Sigmoid colon (tissue), 7 donors: Measurements from ENCODE around the gene LPAR3. TPM values are rescaled to one million over a fixed set of nuclear protein-coding genes. Genes with fewer than 3 reads are reported as not detected.

Source experiments
- DNase-seq: peaks from one replicate; pipeline ENCODE4 v3.0.0-alpha.2; 2019
- H3K27ac ChIP-seq, 4 donors: fragments of 200-600 bp; sonication (generic); one replicate each; pipeline ENCODE4 v1.5.1; 2016 to 2019; ENCODE audit warnings: mild to moderate bottlenecking in 1 of 4
- H3K27me3 ChIP-seq, 3 donors: fragments of 200-600 bp; sonication (generic); one replicate each; pipeline ENCODE4 v1.5.1; 2019; ENCODE audit warnings: mild to moderate bottlenecking in 1 of 3
- H3K36me3 ChIP-seq, 4 donors: fragments of 200-600 bp; sonication (generic); one replicate each; pipeline ENCODE4 v1.5.1; 2016 to 2019
- H3K4me1 ChIP-seq, 4 donors: fragments of 200-600 bp; sonication (generic); one replicate each; pipeline ENCODE4 v1.5.1; 2017 to 2019
- H3K4me3 ChIP-seq, 4 donors: fragments of 200-600 bp; sonication (generic); one replicate each; pipeline ENCODE4 v1.5.1; 2017 to 2019; ENCODE audit warnings: mild to moderate bottlenecking in 2 of 4, moderate library complexity in 1 of 4
- H3K9me3 ChIP-seq, 4 donors: fragments of 200-600 bp in 3 of 4; sonication (generic) in 3 of 4; one replicate each; pipeline versions ENCODE4 v1.5.1 to v1.6.1; 2013 to 2019
- EP300 ChIP-seq, 4 donors: sonication (generic); formaldehyde crosslinking; IDR thresholded peaks; one replicate each; pipeline ENCODE4 v1.6.1; 2017; ENCODE audit warnings: antibody characterized with exemption in 4 of 4
- POLR2A ChIP-seq, 2 donors: fragments of 450-650 bp; IDR thresholded peaks; one replicate each; pipeline ENCODE4 v1.6.1; 2016; ENCODE audit warnings: antibody characterized with exemption in 2 of 2, mild to moderate bottlenecking in 2 of 2, moderate library complexity in 2 of 2
- POLR2AphosphoS5 ChIP-seq, 4 donors: sonication (generic); formaldehyde crosslinking; IDR thresholded peaks; one replicate each; pipeline ENCODE4 v1.6.1; 2017; ENCODE audit warnings: antibody characterized with exemption in 4 of 4
- WGBS, 2 donors: extraction: QIAGEN DNeasy Blood & Tissue Kit; methylation state at CpG; one replicate each; pipeline ENCODE4 v1.1.7; 2013; 5-methylcytosine and 5-hydroxymethylcytosine counted together
- intact Hi-C: fragments of 100-400 bp; cut with DNase I; formaldehyde crosslinking; loops from one replicate; pipeline ENCODE4 v1.15.1; 2023
- polyA plus RNA-seq, 3 donors: library from polyadenylated mRNA; stranded (reverse); fragments of 200-250 nt; gene quantifications; one replicate each; pipeline ENCODE4 v1.2.3, GENCODE V29; 2013
- total RNA-seq, 4 donors: library from RNA; depleted of rRNA; stranded (reverse); fragments of >200 nt; gene quantifications; one replicate each; pipeline ENCODE4 v1.1.0, GENCODE V29; 2016
- TF ChIP-seq, protein P1 (sequence below), 4 experiments: fragments of 450-650 bp in 3 of 4; fragments of 200-600 bp in 1 of 4; IDR thresholded peaks; one replicate each; pipeline ENCODE4 v1.5.1; 2016 to 2019; ENCODE audit warnings: antibody characterized with exemption in 4 of 4, mild to moderate bottlenecking in 3 of 4, moderate library complexity in 2 of 4
- donor health status: healthy with polysubstance abuse.
- donor health status: Bipolar disorder and iron deficiency.
- donor health status: healthy.

Gene LPAR3, protein sequence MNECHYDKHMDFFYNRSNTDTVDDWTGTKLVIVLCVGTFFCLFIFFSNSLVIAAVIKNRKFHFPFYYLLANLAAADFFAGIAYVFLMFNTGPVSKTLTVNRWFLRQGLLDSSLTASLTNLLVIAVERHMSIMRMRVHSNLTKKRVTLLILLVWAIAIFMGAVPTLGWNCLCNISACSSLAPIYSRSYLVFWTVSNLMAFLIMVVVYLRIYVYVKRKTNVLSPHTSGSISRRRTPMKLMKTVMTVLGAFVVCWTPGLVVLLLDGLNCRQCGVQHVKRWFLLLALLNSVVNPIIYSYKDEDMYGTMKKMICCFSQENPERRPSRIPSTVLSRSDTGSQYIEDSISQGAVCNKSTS
- not detected for total RNA-seq
- polyA plus RNA-seq: 1 to 10 TPM in 1 of 3 donors, under 1 TPM in 2; 0.23 to 1.4 (median 0.60) TPM

GRCh38 chr1:84892705-84893618 is at the start of gene LPAR3:
LPAR3 (minus strand) TSS chr1:84893206; CDS start chr1:84866120, 27,086 bp downstream.
- TF ChIP-seq EP300 (IDR thresholded peaks at IDR 0.05) (no peak), POLR2AphosphoS5 (IDR thresholded peaks at IDR 0.05) (no peak), POLR2A (IDR thresholded peaks at IDR 0.05) (no peak)
- TF ChIP-seq, protein P1, sequence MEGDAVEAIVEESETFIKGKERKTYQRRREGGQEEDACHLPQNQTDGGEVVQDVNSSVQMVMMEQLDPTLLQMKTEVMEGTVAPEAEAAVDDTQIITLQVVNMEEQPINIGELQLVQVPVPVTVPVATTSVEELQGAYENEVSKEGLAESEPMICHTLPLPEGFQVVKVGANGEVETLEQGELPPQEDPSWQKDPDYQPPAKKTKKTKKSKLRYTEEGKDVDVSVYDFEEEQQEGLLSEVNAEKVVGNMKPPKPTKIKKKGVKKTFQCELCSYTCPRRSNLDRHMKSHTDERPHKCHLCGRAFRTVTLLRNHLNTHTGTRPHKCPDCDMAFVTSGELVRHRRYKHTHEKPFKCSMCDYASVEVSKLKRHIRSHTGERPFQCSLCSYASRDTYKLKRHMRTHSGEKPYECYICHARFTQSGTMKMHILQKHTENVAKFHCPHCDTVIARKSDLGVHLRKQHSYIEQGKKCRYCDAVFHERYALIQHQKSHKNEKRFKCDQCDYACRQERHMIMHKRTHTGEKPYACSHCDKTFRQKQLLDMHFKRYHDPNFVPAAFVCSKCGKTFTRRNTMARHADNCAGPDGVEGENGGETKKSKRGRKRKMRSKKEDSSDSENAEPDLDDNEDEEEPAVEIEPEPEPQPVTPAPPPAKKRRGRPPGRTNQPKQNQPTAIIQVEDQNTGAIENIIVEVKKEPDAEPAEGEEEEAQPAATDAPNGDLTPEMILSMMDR (IDR thresholded peaks at IDR 0.05): no peak
- peaks cover 0 to 11% (median 5%) of the 10 kb centered on the region in 4 donors for H3K4me1 ChIP-seq
- H3K9me3 ChIP-seq: no peaks in the 10 kb centered on the region
- H3K36me3 ChIP-seq: no peaks in the 10 kb centered on the region
- H3K27me3 ChIP-seq: peaks cover 13 to 40% (median 22%) of the 10 kb centered on the region in 3 donors
- DNase-seq: no peak
- intact Hi-C loops: no loop called here
- no peak within 1 kb of the TSS for H3K27ac ChIP-seq
- peak within 1 kb of the TSS in 3 of 4 donors; percentile 11 to 28 (median 23) for H3K4me3 ChIP-seq
- WGBS, 2 donors: 1 to 2% methylated on average over 93 of the region's 93 CpGs

DNA sequence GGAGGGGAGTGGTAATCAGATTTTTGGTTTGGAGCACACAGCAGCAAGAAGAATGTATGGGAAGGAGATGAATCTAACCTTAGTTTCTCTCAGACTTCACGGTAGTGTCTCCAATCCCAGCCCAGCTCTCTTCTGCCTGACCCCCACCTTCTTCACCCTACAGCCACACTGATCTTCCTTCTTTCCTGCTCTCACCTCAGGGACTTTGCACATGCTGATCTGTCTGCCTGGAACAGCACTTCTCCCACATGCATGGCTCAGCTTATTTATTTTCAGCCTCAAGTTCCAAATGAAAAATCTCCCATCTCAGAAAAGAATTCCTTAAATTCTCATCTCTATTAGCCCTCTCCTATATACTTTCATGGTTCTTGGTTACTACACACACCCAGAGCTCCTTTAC is 48.8 kb upstream of the LPAR3 start:
- no peaks in the 10 kb centered on the region for H3K9me3 ChIP-seq
- intact Hi-C loops: loop anchor here (10.0 kb wide), 1 partner anchor 633 kb away; no protein-coding TSS in a partner anchor
- peaks cover 0 to 14% (median 13%) of the 10 kb centered on the region in 4 donors for H3K4me1 ChIP-seq
- no peak overlapping the region for H3K4me3 ChIP-seq
- no peak for TF ChIP-seq EP300 (IDR thresholded peaks at IDR 0.05)
- TF ChIP-seq POLR2AphosphoS5 (IDR thresholded peaks at IDR 0.05): no peak
- no peak for TF ChIP-seq POLR2A (IDR thresholded peaks at IDR 0.05)
- TF ChIP-seq, protein P1 (IDR thresholded peaks at IDR 0.05): no peak
- DNase-seq: no peak
- H3K36me3 ChIP-seq: no peaks in the 10 kb centered on the region
- H3K27me3 ChIP-seq: no peaks in the 10 kb centered on the region
- no peak overlapping the region for H3K27ac ChIP-seq
- WGBS, 2 donors: 78 to 96% methylated on average over 1 of the region's 1 CpG

DNA sequence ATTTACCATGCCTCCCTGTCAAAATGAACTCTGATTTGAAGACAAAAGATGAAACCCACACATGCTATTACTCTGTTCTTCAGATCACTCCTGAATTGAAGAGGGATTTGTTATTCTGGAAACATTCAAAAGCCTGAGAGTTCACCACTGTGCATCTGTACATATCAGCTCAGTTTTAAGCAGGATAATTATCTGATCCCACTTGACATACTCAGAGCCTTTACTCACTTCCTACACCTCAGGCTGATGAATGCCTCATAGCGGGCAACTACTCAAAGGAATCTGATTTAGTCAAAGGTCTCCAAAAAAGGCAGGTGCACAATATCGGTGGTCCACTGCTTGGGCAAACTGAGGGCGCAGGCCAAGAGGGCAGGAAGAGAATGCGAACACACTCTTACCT is 47.5 kb upstream of the LPAR3 start:
- Histone ChIP-seq H3K9me3 (no peaks in the 10 kb centered on the region), H3K27ac (no peak overlapping the region), H3K4me3 (no peak overlapping the region), H3K27me3 (no peaks in the 10 kb centered on the region), H3K36me3 (no peaks in the 10 kb centered on the region), H3K4me1 (peaks cover 0 to 4% (median under 1%) of the 10 kb centered on the region in 4 donors)
- DNase-seq: no peak
- no peak for TF ChIP-seq POLR2AphosphoS5 (IDR thresholded peaks at IDR 0.05)
- TF ChIP-seq EP300 (IDR thresholded peaks at IDR 0.05): no peak
- no peak for TF ChIP-seq POLR2A (IDR thresholded peaks at IDR 0.05)
- TF ChIP-seq, protein P1 (IDR thresholded peaks at IDR 0.05): no peak
- WGBS, 2 donors: 93% methylated on average over 4 of the region's 4 CpGs
- intact Hi-C loops: loop anchor here (10.0 kb wide), 1 partner anchor 634 kb away; no protein-coding TSS in a partner anchor

- Histone ChIP-seq H3K27ac (no peak overlapping the region), H3K4me1 (peaks cover 0 to 3% (median 0%) of the 10 kb centered on the region in 4 donors), H3K9me3 (no peaks in the 10 kb centered on the region), H3K4me3 (no peak overlapping the region), H3K36me3 (no peaks in the 10 kb centered on the region), H3K27me3 (no peaks in the 10 kb centered on the region)
- intact Hi-C loops: loop anchor here (5.0 to 10.0 kb wide), 3 partner anchors 167 to 635 kb away; no protein-coding TSS in a partner anchor
- no peak for DNase-seq
- WGBS, 2 donors: 97% methylated on average over 11 of the region's 11 CpGs
- no peak for TF ChIP-seq POLR2AphosphoS5 (IDR thresholded peaks at IDR 0.05)
- no peak for TF ChIP-seq POLR2A (IDR thresholded peaks at IDR 0.05)
- TF ChIP-seq, protein P1 (IDR thresholded peaks at IDR 0.05): no peak
- TF ChIP-seq EP300 (IDR thresholded peaks at IDR 0.05): no peak
Observed at GRCh38 chr1:84939761-84940160, 46.8 kb upstream of the LPAR3 start.
